K562 (cell line): Measurements from ENCODE around the gene TM9SF3. TPM values are rescaled to one million over a fixed set of nuclear protein-coding genes. Genes with fewer than 3 reads are reported as not detected.

Source experiments
- ARNT ChIP-seq, 2 experiments: fragments of 450-650 bp; IDR thresholded peaks; 2 replicates each; pipeline ENCODE4 v1.6.1; 2016; ENCODE audit warnings: mild to moderate bottlenecking in 1 of 2
- BDP1 ChIP-seq: IDR thresholded peaks from 3 replicates; pipeline ENCODE4 v1.6.1; 2011; ENCODE audit not compliant: insufficient read length, insufficient read depth
- C11orf30 ChIP-seq: fragments of 450-650 bp; IDR thresholded peaks from 2 replicates; pipeline ENCODE4 v1.6.1; 2016; ENCODE audit warnings: low read depth, mild to moderate bottlenecking
- CREBBP ChIP-seq: IDR thresholded peaks from one replicate; pipeline ENCODE4 v1.6.1; 2012; ENCODE audit warnings: low read depth, mild to moderate bottlenecking, control low read depth, inconsistent platforms, low read length
- CTBP1 ChIP-seq: fragments of 450-650 bp; IDR thresholded peaks from 2 replicates; pipeline ENCODE4 v1.6.1; 2016; ENCODE audit warnings: borderline replicate concordance
- EP400 ChIP-seq: fragments of 450-650 bp; IDR thresholded peaks from 2 replicates; pipeline ENCODE4 v1.6.1; 2017; ENCODE audit warnings: antibody characterized with exemption, mild to moderate bottlenecking, moderate library complexity
- ETS1 ChIP-seq: conservative IDR thresholded peaks from 2 replicates; pipeline ENCODE4 v1.6.1; 2011; ENCODE audit warnings: low read depth, mild to moderate bottlenecking, low read length; ENCODE audit not compliant: control insufficient read depth
- FOXJ2 ChIP-seq: fragments of 200-800 bp; sonication (Bioruptor generic); IDR thresholded peaks from 2 replicates; pipeline ENCODE4 v1.6.1; 2016; ENCODE audit warnings: missing genetic modification characterization, missing compliant biosample characterization
- GATAD2B ChIP-seq: fragments of 450-650 bp; IDR thresholded peaks from 2 replicates; pipeline ENCODE4 v1.6.1; 2017; ENCODE audit warnings: mild to moderate bottlenecking, borderline replicate concordance
- HEY1 ChIP-seq: fragments of 250-450 bp; sonication (Bioruptor Pico); IDR thresholded peaks from 2 replicates; pipeline ENCODE4 v1.5.0; 2020; ENCODE audit warnings: mild to moderate bottlenecking, moderate library complexity, borderline replicate concordance
- MYC ChIP-seq, 2 experiments: fragments of 250-450 bp in 1 of 2; sonication (Bioruptor Pico) in 1 of 2; IDR thresholded peaks; 2 replicates each; pipeline versions ENCODE4 v1.5.1 to v1.6.1; 2012 to 2021; ENCODE audit warnings: low read depth in 2 of 2, borderline replicate concordance in 1 of 2, improper control_type of control experiment in 1 of 2, low read length in 1 of 2, mild to moderate bottlenecking in 1 of 2, moderate library complexity in 1 of 2
- NELFE ChIP-seq: IDR thresholded peaks from 2 replicates; pipeline ENCODE4 v1.6.1; 2011; ENCODE audit warnings: mild to moderate bottlenecking; ENCODE audit not compliant: insufficient read depth, insufficient read length
- NONO ChIP-seq, 2 experiments: fragments of 200-400 bp in 1 of 2; fragments of 450-650 bp in 1 of 2; formaldehyde crosslinking in 1 of 2; IDR thresholded peaks; 2 replicates each; pipeline ENCODE4 v1.6.1; 2017; ENCODE audit warnings: low read depth in 2 of 2, mild to moderate bottlenecking in 2 of 2, moderate library complexity in 2 of 2, low read length in 1 of 2
- NR2C1 ChIP-seq, 2 experiments: fragments of 450-650 bp; IDR thresholded peaks; 2 replicates each; pipeline ENCODE4 v1.6.1; 2017; ENCODE audit warnings: mild to moderate bottlenecking in 2 of 2, antibody characterized with exemption in 1 of 2, inconsistent platforms in 1 of 2, missing compliant biosample characterization in 1 of 2, missing genetic modification characterization in 1 of 2
- RFX1 ChIP-seq: fragments of 450-650 bp; IDR thresholded peaks from 2 replicates; pipeline ENCODE4 v1.6.1; 2016; ENCODE audit warnings: mild to moderate bottlenecking, moderate library complexity
- TEAD4 ChIP-seq, 2 experiments: sonication (generic) in 1 of 2; formaldehyde crosslinking in 1 of 2; IDR thresholded peaks; 2 replicates each; pipeline versions ENCODE4 v1.6.1 to v1.8.0; 2012 to 2022; ENCODE audit warnings: borderline replicate concordance in 1 of 2, inconsistent platforms in 1 of 2, low read length in 1 of 2, mild to moderate bottlenecking in 1 of 2, missing genetic modification reagents in 1 of 2
- XRCC4 ChIP-seq: IDR thresholded peaks from one replicate; pipeline ENCODE4 v1.6.1; 2011; ENCODE audit not compliant: insufficient read depth, insufficient read length; ENCODE audit errors: extremely low read depth
- ZKSCAN3 ChIP-seq: fragments of 250-450 bp; sonication (Bioruptor Pico); IDR thresholded peaks from 2 replicates; pipeline ENCODE4 v1.4.0; 2020
- ZNF23 ChIP-seq: fragments of 250-450 bp; sonication (Bioruptor Pico); IDR thresholded peaks from 2 replicates; pipeline ENCODE4 v1.4.0; 2020; ENCODE audit warnings: mild to moderate bottlenecking
- ZNF444 ChIP-seq: fragments of 250-450 bp; sonication (Bioruptor Pico); IDR thresholded peaks from 2 replicates; pipeline ENCODE4 v1.4.0; 2020; ENCODE audit warnings: mild to moderate bottlenecking, moderate library complexity
- ZNF696 ChIP-seq: fragments of 250-450 bp; sonication (Bioruptor Pico); conservative IDR thresholded peaks from 2 replicates; pipeline ENCODE4 v1.4.0; 2020; ENCODE audit warnings: mild to moderate bottlenecking, moderate library complexity
- polyA plus RNA-seq, 8 experiments: library from polyadenylated mRNA; depleted of rRNA in 4 of 8; stranded (reverse) in 5 of 8; unstranded in 3 of 8; fragments of >200 nt; fragmentation: Nextera tagmentation in 2 of 8; fragmentation: Illumina TruSeq in 1 of 8; extraction: Ambion mirVana in 2 of 8; extraction: Trizol in 1 of 8; gene quantifications; 2 replicates each; pipeline versions ENCODE4 v1.2.1 to v1.2.3, GENCODE V29; 2011 to 2014; ENCODE audit warnings: inconsistent platforms in 1 of 8, missing spikeins in 1 of 8
- total RNA-seq, 7 experiments: library from RNA; depleted of rRNA in 6 of 7; stranded (reverse); fragments of >200 nt in 6 of 7; fragmentation: Illumina TruSeq in 2 of 7; extraction: Trizol in 2 of 7; gene quantifications; 2 replicates each; pipeline versions ENCODE4 v1.2.1 to v1.2.3, GENCODE V29; 2011 to 2021; ENCODE audit warnings: low replicate concordance in 1 of 7
- TF ChIP-seq, protein P1 (sequence below), 2 experiments: fragments of 450-650 bp; conservative IDR thresholded peaks; 2 replicates each; pipeline ENCODE4 v1.6.1; 2017; ENCODE audit warnings: mild to moderate bottlenecking in 2 of 2, moderate library complexity in 2 of 2
- TF ChIP-seq, protein P2 (sequence below): fragments of 450-650 bp; formaldehyde crosslinking; conservative IDR thresholded peaks from 2 replicates; pipeline ENCODE4 v1.4.0; 2022; ENCODE audit warnings: mild to moderate bottlenecking, missing genetic modification characterization

The TM9SF3 gene
- total and polyA plus RNA-seq, 9 of the 15 experiments (the other 6 are each of a cell fraction or from before 2014, with no cell fraction given): 16.1 to 63.1 (median 34.9) TPM

GRCh38 chr10:96586419-96587263, at the start of gene TM9SF3 (continued):
- TF ChIP-seq ZNF444 (CRISPR knock-in tag): no peak
- no peak for TF ChIP-seq CREBBP
- no peak for TF ChIP-seq ZNF23 (CRISPR knock-in tag)
- TF ChIP-seq CTBP1: peak; percentile 54; the same call in 1 of the 2 replicates
- TF ChIP-seq MYC (IDR thresholded peaks at IDR 0.05; ENCODE audit: low read depth, low read length): peak; percentile 73
- TF ChIP-seq MYC (CRISPR knock-in tag; IDR thresholded peaks at IDR 0.05; ENCODE audit: borderline replicate concordance, low read depth): no peak
- TF ChIP-seq, protein P1, sequence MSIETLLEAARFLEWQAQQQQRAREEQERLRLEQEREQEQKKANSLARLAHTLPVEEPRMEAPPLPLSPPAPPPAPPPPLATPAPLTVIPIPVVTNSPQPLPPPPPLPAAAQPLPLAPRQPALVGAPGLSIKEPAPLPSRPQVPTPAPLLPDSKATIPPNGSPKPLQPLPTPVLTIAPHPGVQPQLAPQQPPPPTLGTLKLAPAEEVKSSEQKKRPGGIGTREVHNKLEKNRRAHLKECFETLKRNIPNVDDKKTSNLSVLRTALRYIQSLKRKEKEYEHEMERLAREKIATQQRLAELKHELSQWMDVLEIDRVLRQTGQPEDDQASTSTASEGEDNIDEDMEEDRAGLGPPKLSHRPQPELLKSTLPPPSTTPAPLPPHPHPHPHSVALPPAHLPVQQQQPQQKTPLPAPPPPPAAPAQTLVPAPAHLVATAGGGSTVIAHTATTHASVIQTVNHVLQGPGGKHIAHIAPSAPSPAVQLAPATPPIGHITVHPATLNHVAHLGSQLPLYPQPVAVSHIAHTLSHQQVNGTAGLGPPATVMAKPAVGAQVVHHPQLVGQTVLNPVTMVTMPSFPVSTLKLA (conservative IDR thresholded peaks at IDR 0.05): peak in 1 of 2 experiments; percentile 53; a peak in 2 of 4 replicates
- TF ChIP-seq EP400: peak; percentile 61; the same call in 1 of the 2 replicates
- no peak for TF ChIP-seq ZKSCAN3 (CRISPR knock-in tag)
- no peak for TF ChIP-seq FOXJ2 (tag)
- TF ChIP-seq, protein P2, sequence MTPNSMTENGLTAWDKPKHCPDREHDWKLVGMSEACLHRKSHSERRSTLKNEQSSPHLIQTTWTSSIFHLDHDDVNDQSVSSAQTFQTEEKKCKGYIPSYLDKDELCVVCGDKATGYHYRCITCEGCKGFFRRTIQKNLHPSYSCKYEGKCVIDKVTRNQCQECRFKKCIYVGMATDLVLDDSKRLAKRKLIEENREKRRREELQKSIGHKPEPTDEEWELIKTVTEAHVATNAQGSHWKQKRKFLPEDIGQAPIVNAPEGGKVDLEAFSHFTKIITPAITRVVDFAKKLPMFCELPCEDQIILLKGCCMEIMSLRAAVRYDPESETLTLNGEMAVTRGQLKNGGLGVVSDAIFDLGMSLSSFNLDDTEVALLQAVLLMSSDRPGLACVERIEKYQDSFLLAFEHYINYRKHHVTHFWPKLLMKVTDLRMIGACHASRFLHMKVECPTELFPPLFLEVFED (CRISPR knock-in tag): no peak
- peak; percentile 19; the same call in 1 of the 2 replicates for TF ChIP-seq TEAD4 (IDR thresholded peaks at IDR 0.05; ENCODE audit: low read length)
- TF ChIP-seq TEAD4 (CRISPR knock-in tag; IDR thresholded peaks at IDR 0.05; ENCODE audit: borderline replicate concordance): no peak
- no peak for TF ChIP-seq RFX1
- TF ChIP-seq BDP1: no peak
- no peak; the same call in none of the 2 replicates for TF ChIP-seq ETS1
- TF ChIP-seq NR2C1 (IDR thresholded peaks at IDR 0.05): 0 out of 2 replicates have a peak, but pooled peaks have one; percentile 22
- peak; percentile 63 for TF ChIP-seq NR2C1 (tag; IDR thresholded peaks at IDR 0.05)
- peak in 1 of 2 experiments; percentile 10; a peak in 2 of 4 replicates for TF ChIP-seq NONO (IDR thresholded peaks at IDR 0.05; ENCODE audit: low read depth in 2 of 2, low read length in 1 of 2)
- no peak for TF ChIP-seq NELFE
- no peak for TF ChIP-seq HEY1 (CRISPR knock-in tag)
- TF ChIP-seq GATAD2B: 0 out of 2 replicates have a peak, but pooled peaks have one; percentile 55
- TF ChIP-seq ZNF696 (CRISPR knock-in tag): no peak
- TF ChIP-seq XRCC4: no peak
- peak; percentile 63; the same call in 1 of the 2 replicates for TF ChIP-seq C11orf30
- no peak for TF ChIP-seq ARNT (IDR thresholded peaks at IDR 0.05)
